Adrenal gland (tissue), 12 donors: ENCODE results near the gene DYRK1A. TPM values are rescaled to one million over a fixed set of nuclear protein-coding genes. Genes with fewer than 3 reads are reported as not detected.

Source experiments
- DNase-seq, 7 donors: peaks; one replicate each; pipeline ENCODE4 v3.0.0-alpha.2; 2019 to 2020
- H3K27ac ChIP-seq, 5 donors: fragments of 200-600 bp; sonication (generic) in 4 of 5; 1 replicate in 3 of 5; 2 replicates in 2 of 5; pipeline versions ENCODE4 v1.5.1 to v1.8.0; 2016 to 2020; ENCODE audit warnings: mild to moderate bottlenecking in 1 of 5
- H3K27me3 ChIP-seq: fragments of 200-600 bp; 2 replicates; pipeline ENCODE4 v1.8.0; 2021
- H3K36me3 ChIP-seq, 2 donors: fragments of 200-600 bp; replicated peaks in 1 of 2; 1 replicate in 1 of 2; 2 replicates in 1 of 2; pipeline versions ENCODE4 v1.5.1 to v1.8.0; 2018 to 2022
- H3K4me1 ChIP-seq, 2 donors: fragments of 200-600 bp; replicated peaks in 1 of 2; 1 replicate in 1 of 2; 2 replicates in 1 of 2; pipeline versions ENCODE4 v1.5.1 to v1.8.0; 2018 to 2021
- H3K4me3 ChIP-seq, 4 donors: fragments of 200-600 bp; sonication (generic) in 3 of 4; one replicate each; pipeline ENCODE4 v1.5.1; 2016 to 2018
- H3K9me3 ChIP-seq, 3 donors: fragments of 200-600 bp; sonication (generic) in 1 of 3; replicated peaks in 1 of 3; 1 replicate in 2 of 3; 2 replicates in 1 of 3; pipeline versions ENCODE4 v1.5.1 to v1.8.0; 2016 to 2021
- POLR2A ChIP-seq, 2 donors: fragments of 450-650 bp; IDR thresholded peaks; one replicate each; pipeline ENCODE4 v1.6.1; 2017; ENCODE audit warnings: antibody characterized with exemption in 2 of 2, mild to moderate bottlenecking in 2 of 2, moderate library complexity in 1 of 2
- WGBS, 4 donors: extraction: QIAGEN DNeasy Blood & Tissue Kit in 2 of 4; methylation state at CpG; one replicate each; pipeline versions ENCODE4 v1.1.5 to v1.1.7; 2013 to 2017; 5-methylcytosine and 5-hydroxymethylcytosine counted together
- intact Hi-C, 2 donors: fragments of 100-400 bp; cut with DNase I; formaldehyde crosslinking; loops; one replicate each; pipeline versions ENCODE4 v1.14.1 to v1.15.0; 2022 to 2023
- polyA plus RNA-seq, 3 donors: library from polyadenylated mRNA; stranded (reverse); fragments of 200-250 nt in 2 of 3; fragments of 350-450 nt in 1 of 3; fragmentation: Illumina TruSeq in 1 of 3; extraction: RNeasy Lipid Tissue Mini Kit (QIAGEN cat#74804) in 1 of 3; gene quantifications; one replicate each; pipeline ENCODE4 v1.2.3, GENCODE V29; 2013 to 2014
- total RNA-seq, 9 donors: library from RNA; depleted of rRNA in 4 of 9; stranded (reverse); fragments of >200 nt in 4 of 9; fragments of 120-200 nt in 1 of 9; fragmentation: NEBNext Ultra II Directional in 1 of 9; extraction: Animal tissue kit (Norgen Biotek cat#: 25700) in 1 of 9; gene quantifications; one replicate each; pipeline versions ENCODE4 v1.1.0 to v1.2.4, GENCODE V29; 2013 to 2023
- TF ChIP-seq, protein P1 (sequence below), 6 experiments: fragments of 450-650 bp in 4 of 6; fragments of 200-600 bp in 2 of 6; sonication (generic) in 1 of 6; IDR thresholded peaks; 1 replicate in 5 of 6; 2 replicates in 1 of 6; pipeline versions ENCODE4 v1.5.1 to v1.8.0; 2016 to 2021; ENCODE audit warnings: antibody characterized with exemption in 6 of 6, mild to moderate bottlenecking in 2 of 6, moderate library complexity in 1 of 6
- donor health status: healthy with polysubstance abuse.
- donor health status: Bipolar disorder and iron deficiency.
- donor health status: DM: yes; HTN: yes; CAD: no.
- donor health status: DM: no; HTN: no; CAD: no.
- donor health status: DM: no; HTN: no; CAD: no.
- donor health status: DM: yes; HTN: yes; CAD: no.

Gene DYRK1A
- total and polyA plus RNA-seq, 12 donors, result 23.6 to 92.3 (median 57.7) TPM

DNA sequence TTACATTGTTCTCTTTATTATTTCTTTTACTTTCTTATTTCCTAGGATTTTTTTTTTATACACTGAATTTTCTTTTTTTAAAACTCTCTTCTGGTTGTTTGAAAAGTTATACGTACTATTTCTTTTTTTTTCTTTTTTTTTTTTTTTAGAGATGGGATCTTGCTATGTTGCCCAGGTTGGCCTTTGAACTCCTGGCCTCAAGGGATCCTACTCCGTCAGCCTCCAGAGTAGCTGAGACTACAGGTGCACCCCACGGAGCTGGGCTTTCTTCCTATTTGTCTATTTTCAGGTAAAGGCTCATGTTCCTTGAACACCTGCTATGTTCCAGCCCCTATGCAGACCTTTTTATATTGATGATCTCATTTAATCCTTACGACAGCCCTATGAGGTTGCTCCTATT lies 29.4 kb upstream of the DYRK1A start:
- Histone ChIP-seq H3K4me1 (peaks cover 11 to 25% of the 10 kb centered on the region in 2 donors), H3K27me3 (no peaks in the 10 kb centered on the region), H3K27ac (no peak overlapping the region), H3K9me3 (no peaks in the 10 kb centered on the region), H3K36me3 (no peaks in the 10 kb centered on the region), H3K4me3 (no peak overlapping the region)
- WGBS, 4 donors, result 94 to 98% (median 97%) methylated on average over 4 of the region's 4 CpGs
- no peak for DNase-seq
- no peak for TF ChIP-seq POLR2A (IDR thresholded peaks at IDR 0.05)
- TF ChIP-seq, protein P1, sequence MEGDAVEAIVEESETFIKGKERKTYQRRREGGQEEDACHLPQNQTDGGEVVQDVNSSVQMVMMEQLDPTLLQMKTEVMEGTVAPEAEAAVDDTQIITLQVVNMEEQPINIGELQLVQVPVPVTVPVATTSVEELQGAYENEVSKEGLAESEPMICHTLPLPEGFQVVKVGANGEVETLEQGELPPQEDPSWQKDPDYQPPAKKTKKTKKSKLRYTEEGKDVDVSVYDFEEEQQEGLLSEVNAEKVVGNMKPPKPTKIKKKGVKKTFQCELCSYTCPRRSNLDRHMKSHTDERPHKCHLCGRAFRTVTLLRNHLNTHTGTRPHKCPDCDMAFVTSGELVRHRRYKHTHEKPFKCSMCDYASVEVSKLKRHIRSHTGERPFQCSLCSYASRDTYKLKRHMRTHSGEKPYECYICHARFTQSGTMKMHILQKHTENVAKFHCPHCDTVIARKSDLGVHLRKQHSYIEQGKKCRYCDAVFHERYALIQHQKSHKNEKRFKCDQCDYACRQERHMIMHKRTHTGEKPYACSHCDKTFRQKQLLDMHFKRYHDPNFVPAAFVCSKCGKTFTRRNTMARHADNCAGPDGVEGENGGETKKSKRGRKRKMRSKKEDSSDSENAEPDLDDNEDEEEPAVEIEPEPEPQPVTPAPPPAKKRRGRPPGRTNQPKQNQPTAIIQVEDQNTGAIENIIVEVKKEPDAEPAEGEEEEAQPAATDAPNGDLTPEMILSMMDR (IDR thresholded peaks at IDR 0.05), result no peak
- intact Hi-C loops, result no loop called here

DNA sequence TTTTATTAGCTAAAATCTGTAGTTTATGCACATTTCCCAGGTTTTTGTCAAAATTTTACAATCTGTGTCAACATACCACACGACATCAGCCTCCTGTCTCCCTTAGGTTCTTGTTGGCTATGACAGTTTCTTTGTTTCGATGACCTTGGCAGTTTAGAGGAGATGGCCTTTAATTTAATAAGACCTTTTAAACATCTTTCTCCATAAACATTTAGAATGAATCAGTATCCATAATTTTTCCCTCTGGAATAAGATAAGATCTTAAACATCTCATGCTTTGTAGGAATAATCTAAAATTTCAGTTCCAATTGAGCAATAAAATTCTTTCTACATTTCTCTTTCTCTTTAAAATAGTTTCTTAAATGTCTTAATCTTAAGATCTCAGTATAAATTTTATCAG lies 28.7 kb upstream of the DYRK1A start:
- peak overlapping the region in 4 of 5 donors; percentile 70 to 88 (median 84) for H3K27ac ChIP-seq
- 80 to 87% (median 83%) methylated on average over 2 of the region's 2 CpGs for WGBS, 4 donors
- DNase-seq, result no peak
- H3K4me3 ChIP-seq, result no peak overlapping the region
- H3K9me3 ChIP-seq, result no peaks in the 10 kb centered on the region
- TF ChIP-seq, protein P1 (IDR thresholded peaks at IDR 0.05), result no peak
- TF ChIP-seq POLR2A (IDR thresholded peaks at IDR 0.05), result no peak
- H3K27me3 ChIP-seq, result no peaks in the 10 kb centered on the region
- intact Hi-C loops, result no loop called here
- no peaks in the 10 kb centered on the region for H3K36me3 ChIP-seq
- H3K4me1 ChIP-seq, result peaks cover 11 to 25% of the 10 kb centered on the region in 2 donors

DNA sequence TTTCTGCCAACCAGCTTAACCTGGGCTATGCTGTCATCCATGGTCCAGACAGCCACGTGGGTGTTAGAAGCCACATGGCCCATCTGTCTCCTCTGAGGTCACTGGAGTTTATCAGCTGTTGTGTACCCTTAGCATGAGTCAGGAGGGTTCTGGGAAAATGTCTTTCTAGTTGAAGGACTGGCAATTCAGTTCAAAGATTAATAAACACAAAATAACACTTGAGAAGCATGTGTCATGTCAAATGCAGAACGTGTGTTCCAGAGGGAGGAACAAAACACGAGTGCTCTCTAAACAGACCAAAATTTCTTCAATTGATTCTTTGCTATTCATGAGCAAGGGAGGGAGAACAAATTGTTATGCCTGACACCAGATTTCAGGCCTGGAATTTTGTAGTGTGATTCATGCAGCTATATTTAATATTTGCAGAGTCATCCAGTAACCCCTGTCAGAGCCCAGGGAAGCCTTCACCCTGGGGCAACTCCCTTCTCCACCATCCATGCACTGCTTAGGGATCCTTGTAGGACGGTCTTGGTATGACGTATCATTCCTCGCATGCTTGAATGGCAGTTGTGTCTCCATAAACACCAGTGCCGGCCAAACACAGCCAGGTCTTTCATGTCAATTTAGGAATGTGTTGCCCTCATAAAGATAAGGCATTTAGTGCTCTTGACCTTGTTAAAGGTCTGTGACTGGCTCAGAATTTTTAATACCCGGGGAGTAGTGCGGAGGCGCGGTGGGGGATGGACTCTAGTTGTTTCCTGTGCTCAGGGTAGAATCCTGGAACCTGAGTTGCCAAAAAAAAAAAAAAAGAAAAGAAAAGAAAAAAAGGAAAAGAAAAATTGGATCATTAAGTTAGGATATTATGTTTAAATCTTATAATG lies 27.7 kb upstream of the DYRK1A start:
- H3K4me1 ChIP-seq, result peaks cover 11 to 25% of the 10 kb centered on the region in 2 donors
- 17 to 26% (median 21%) methylated on average over 11 of the region's 11 CpGs for WGBS, 4 donors
- no peaks in the 10 kb centered on the region for H3K27me3 ChIP-seq
- peak overlapping the region; percentile 70 to 94 (median 86) for H3K27ac ChIP-seq
- H3K36me3 ChIP-seq, result no peaks in the 10 kb centered on the region
- H3K4me3 ChIP-seq, result peak overlapping the region in 1 of 4 donors; percentile 13
- no peaks in the 10 kb centered on the region for H3K9me3 ChIP-seq
- intact Hi-C loops, result no loop called here
- TF ChIP-seq, protein P1 (IDR thresholded peaks at IDR 0.05), result no peak
- peak in 1 of 2 donors; percentile 54 for TF ChIP-seq POLR2A (IDR thresholded peaks at IDR 0.05)
- peak; percentile 70 to 93 (median 88) for DNase-seq

DNA sequence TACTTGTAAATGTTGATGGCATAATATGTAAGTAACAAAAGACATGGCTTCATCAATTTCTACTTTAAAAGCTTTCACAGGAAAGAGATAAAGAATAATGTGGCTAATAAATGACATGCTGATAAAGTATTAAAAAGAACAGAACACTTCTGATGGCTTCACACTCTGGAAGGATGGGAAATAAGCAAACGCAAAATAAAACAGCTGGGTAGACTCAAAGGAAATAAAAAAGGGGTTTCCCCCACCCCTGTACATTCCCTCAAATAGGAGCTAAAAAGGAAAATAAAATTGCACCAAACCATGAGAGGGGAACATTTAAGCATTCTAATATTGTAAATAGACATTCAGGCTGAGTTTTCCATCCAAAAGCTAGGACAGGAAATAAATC lies 27.0 kb upstream of the DYRK1A start:
- TF ChIP-seq, protein P1 (IDR thresholded peaks at IDR 0.05), result no peak
- no peak for TF ChIP-seq POLR2A (IDR thresholded peaks at IDR 0.05)
- H3K36me3 ChIP-seq, result no peaks in the 10 kb centered on the region
- no peaks in the 10 kb centered on the region for H3K27me3 ChIP-seq
- H3K4me3 ChIP-seq, result peak overlapping the region in 1 of 4 donors; percentile 13
- peak overlapping the region; percentile 70 to 94 (median 86) for H3K27ac ChIP-seq
- intact Hi-C loops, result no loop called here
- peaks cover 11 to 25% of the 10 kb centered on the region in 2 donors for H3K4me1 ChIP-seq
- no peaks in the 10 kb centered on the region for H3K9me3 ChIP-seq
- DNase-seq, result no peak
- 16 to 30% (median 20%) methylated on average over 1 of the region's 1 CpG for WGBS, 4 donors
